H1 (cell line): ENCODE data around the gene ATXN8OS. TPM values are rescaled to one million over a fixed set of nuclear protein-coding genes. Genes with fewer than 3 reads are reported as not detected.

Experiments
- CTCF ChIA-PET: fragments of 300-600 bp; sonication (Branson Sonifier 250); formaldehyde crosslinking; loops from one replicate; lab custom pipeline; 2021; ENCODE audit not compliant: partially characterized antibody; lab: Charles Lee
- POLR2A ChIA-PET: fragments of 300-600 bp; sonication (Branson Sonifier 250); formaldehyde crosslinking; loops from one replicate; lab custom pipeline; 2021; ENCODE audit warnings: inconsistent platforms; ENCODE audit not compliant: partially characterized antibody; lab: Charles Lee
- DNase-seq, 2 experiments: peaks; one replicate each; pipeline versions ENCODE4 v3.0.0 to v3.0.0-alpha.2; 2010 to 2022; ENCODE audit warnings: low spot score in 2 of 2, low read depth in 1 of 2, mixed read lengths in 1 of 2
- FAIRE-seq: peaks from 2 replicates; lab custom pipeline; 2011; peaks lifted over from hg19 to GRCh38; lab: Jason Lieb, UNC
- H2AFZ ChIP-seq: 2 replicates; pipeline ENCODE4 v1.8.1; 2012; ENCODE audit warnings: low read length, inconsistent platforms
- H2AK5ac ChIP-seq: 2 replicates; pipeline ENCODE4 v1.6.1; 2013; ENCODE audit warnings: low read depth, low read length
- H2BK120ac ChIP-seq: replicated peaks from 2 replicates; pipeline ENCODE3; 2013; ENCODE audit warnings: low read depth, low read length, inconsistent platforms
- H2BK12ac ChIP-seq: 2 replicates; pipeline ENCODE4 v1.6.1; 2013; ENCODE audit warnings: low read depth, low read length
- H2BK15ac ChIP-seq: 2 replicates; pipeline ENCODE4 v1.6.1; 2013; ENCODE audit warnings: low read length
- H2BK20ac ChIP-seq: 2 replicates; pipeline ENCODE4 v1.6.1; 2013; ENCODE audit warnings: low read length
- H2BK5ac ChIP-seq: 2 replicates; pipeline ENCODE4 v1.6.1; 2013; ENCODE audit warnings: low read depth, low read length
- H3K14ac ChIP-seq: 2 replicates; pipeline ENCODE4 v1.6.1; 2013; ENCODE audit warnings: inconsistent platforms; ENCODE audit not compliant: insufficient read length
- H3K18ac ChIP-seq: 2 replicates; pipeline ENCODE4 v1.6.1; 2013; ENCODE audit warnings: low read length; ENCODE audit errors: extremely low read depth
- H3K23ac ChIP-seq: 2 replicates; pipeline ENCODE4 v1.6.1; 2013; ENCODE audit warnings: inconsistent platforms; ENCODE audit not compliant: insufficient read length
- H3K23me2 ChIP-seq: 2 replicates; pipeline ENCODE4 v1.6.1; 2013; ENCODE audit warnings: low read depth, low read length
- H3K27ac ChIP-seq: 2 replicates; pipeline ENCODE4 v1.6.1; 2011; ENCODE audit warnings: low read depth, low read length, inconsistent platforms
- H3K27me3 ChIP-seq, 4 experiments: replicated peaks in 1 of 4; 1 replicate in 1 of 4; 2 replicates in 3 of 4; pipeline versions ENCODE4 v1.6.1 to v1.8.1; 2011 to 2013; ENCODE audit warnings: low read length in 3 of 4, mild to moderate bottlenecking in 3 of 4, inconsistent platforms in 2 of 4, mixed read lengths in 2 of 4, moderate library complexity in 1 of 4; ENCODE audit not compliant: control insufficient read depth in 3 of 4, insufficient read depth in 3 of 4; ENCODE audit errors: extremely low read depth in 1 of 4
- H3K36me3 ChIP-seq, 4 experiments: 2 replicates each; pipeline versions ENCODE4 v1.6.1 to v1.8.1; 2011 to 2013; ENCODE audit warnings: mild to moderate bottlenecking in 4 of 4, low read length in 3 of 4, moderate library complexity in 2 of 4, control low read depth in 1 of 4, inconsistent platforms in 1 of 4; ENCODE audit not compliant: insufficient read depth in 4 of 4, control insufficient read depth in 2 of 4
- H3K4ac ChIP-seq: replicated peaks from 2 replicates; pipeline ENCODE3; 2013; ENCODE audit warnings: low read length, low read depth, mixed read lengths, inconsistent platforms; ENCODE audit not compliant: insufficient read length
- H3K4me1 ChIP-seq, 4 experiments: replicated peaks in 1 of 4; 1 replicate in 1 of 4; 2 replicates in 3 of 4; pipeline versions ENCODE4 v1.6.1 to v1.8.1; 2011 to 2013; ENCODE audit warnings: low read length in 3 of 4, inconsistent platforms in 2 of 4, mixed read lengths in 1 of 4; ENCODE audit not compliant: insufficient read depth in 4 of 4, control insufficient read depth in 3 of 4
- H3K4me2 ChIP-seq, 2 experiments: 2 replicates each; pipeline versions ENCODE4 v1.6.1 to v1.8.1; 2011 to 2013; ENCODE audit warnings: low read depth in 2 of 2, low read length in 2 of 2, control low read depth in 1 of 2, inconsistent platforms in 1 of 2, mild to moderate bottlenecking in 1 of 2; ENCODE audit not compliant: insufficient read depth in 1 of 2
- H3K4me3 ChIP-seq, 4 experiments: fragments of 200-600, 300-600 bp in 1 of 4; sonication (generic), shearing (Covaris generic), sonication (Bioruptor Twin) in 1 of 4; 2 replicates each; pipeline versions ENCODE4 v1.5.1 to v1.8.1; 2011 to 2016; ENCODE audit warnings: low read length in 4 of 4, low read depth in 3 of 4, control low read depth in 2 of 4, inconsistent platforms in 2 of 4, mild to moderate bottlenecking in 2 of 4, mixed read lengths in 1 of 4, moderate library complexity in 1 of 4; ENCODE audit not compliant: insufficient read depth in 2 of 4; ENCODE audit errors: extremely low read depth in 1 of 4
- H3K56ac ChIP-seq: replicated peaks from 2 replicates; pipeline ENCODE3; 2013; ENCODE audit warnings: low read depth, mild to moderate bottlenecking, mixed read lengths, low read length, inconsistent platforms; ENCODE audit not compliant: insufficient read length
- H3K79me1 ChIP-seq: 2 replicates; pipeline ENCODE4 v1.6.1; 2013; ENCODE audit warnings: low read depth, low read length, control low read depth
- H3K79me2 ChIP-seq, 2 experiments: 2 replicates each; pipeline versions ENCODE4 v1.6.1 to v1.8.1; 2012 to 2013; ENCODE audit warnings: low read length in 2 of 2, mild to moderate bottlenecking in 2 of 2, inconsistent platforms in 1 of 2; ENCODE audit not compliant: insufficient read depth in 2 of 2, control insufficient read depth in 1 of 2
- H3K9ac ChIP-seq, 4 experiments: replicated peaks in 1 of 4; 1 replicate in 1 of 4; 2 replicates in 3 of 4; pipeline versions ENCODE4 v1.6.1 to v1.8.1; 2011 to 2013; ENCODE audit warnings: low read depth in 3 of 4, low read length in 3 of 4, control low read depth in 2 of 4, mild to moderate bottlenecking in 2 of 4, moderate library complexity in 2 of 4, inconsistent platforms in 1 of 4; ENCODE audit errors: extremely low read depth in 1 of 4
- H3K9me3 ChIP-seq, 2 experiments: 2 replicates each; pipeline versions ENCODE4 v1.6.1 to v1.8.1; 2012 to 2013; ENCODE audit warnings: mild to moderate bottlenecking in 2 of 2, moderate library complexity in 2 of 2, control low read depth in 1 of 2, inconsistent platforms in 1 of 2, low read depth in 1 of 2, low read length in 1 of 2, mixed read lengths in 1 of 2; ENCODE audit not compliant: insufficient read depth in 2 of 2
- H4K20me1 ChIP-seq, 2 experiments: replicated peaks in 1 of 2; 2 replicates each; pipeline versions ENCODE3 to v1.8.1; 2011 to 2013; ENCODE audit warnings: inconsistent platforms in 2 of 2, low read length in 2 of 2, mild to moderate bottlenecking in 1 of 2; ENCODE audit not compliant: insufficient read depth in 2 of 2, control insufficient read depth in 1 of 2
- H4K5ac ChIP-seq: 2 replicates; pipeline ENCODE4 v1.6.1; 2013; ENCODE audit warnings: low read length, low read depth, mixed read lengths, inconsistent platforms; ENCODE audit not compliant: insufficient read length
- H4K8ac ChIP-seq: 2 replicates; pipeline ENCODE4 v1.8.0; 2013; ENCODE audit warnings: mild to moderate bottlenecking, moderate library complexity, low read length, inconsistent platforms; ENCODE audit not compliant: insufficient read depth; ENCODE audit errors: extremely low read depth
- H4K91ac ChIP-seq: replicated peaks from 2 replicates; pipeline ENCODE3; 2013; ENCODE audit warnings: low read length, mixed read lengths, inconsistent platforms; ENCODE audit not compliant: insufficient read length
- CHD2 ChIP-seq: IDR thresholded peaks from 2 replicates; pipeline ENCODE4 v1.6.1; 2012; ENCODE audit warnings: low read length, improper control_type of control experiment
- CREB1 ChIP-seq: IDR thresholded peaks from 2 replicates; pipeline ENCODE4 v1.6.1; 2012; ENCODE audit warnings: inconsistent platforms
- E2F6 ChIP-seq: IDR thresholded peaks from 2 replicates; pipeline ENCODE4 v1.6.1; 2012; ENCODE audit warnings: inconsistent platforms
- EGR1 ChIP-seq: IDR thresholded peaks from 2 replicates; pipeline ENCODE4 v1.6.1; 2011; ENCODE audit warnings: low read depth, low read length, borderline replicate concordance
- GTF2F1 ChIP-seq: IDR thresholded peaks from 2 replicates; pipeline ENCODE4 v1.6.1; 2012; ENCODE audit warnings: low read depth, low read length, improper control_type of control experiment, borderline replicate concordance
- JUN ChIP-seq: IDR thresholded peaks from 2 replicates; pipeline ENCODE4 v1.6.1; 2011; ENCODE audit warnings: low read depth, mild to moderate bottlenecking, improper control_type of control experiment, low read length
- PHF8 ChIP-seq: fragments of 200-600 bp; sonication (generic); conservative IDR thresholded peaks from 2 replicates; pipeline ENCODE4 v1.7.1; 2012; ENCODE audit warnings: low read depth, mild to moderate bottlenecking, inconsistent platforms, low read length, moderate library complexity
- POLR2A ChIP-seq, 2 experiments: IDR thresholded peaks; 1 replicate in 1 of 2; 2 replicates in 1 of 2; pipeline ENCODE4 v1.6.1; 2011; ENCODE audit warnings: low read depth in 2 of 2, low read length in 2 of 2, mild to moderate bottlenecking in 2 of 2; ENCODE audit errors: control extremely low read depth in 1 of 2
- POLR2AphosphoS5 ChIP-seq: IDR thresholded peaks from 2 replicates; pipeline ENCODE4 v1.6.1; 2011; ENCODE audit warnings: low read depth, low read length
- RAD21 ChIP-seq, 2 experiments: IDR thresholded peaks in 1 of 2; conservative IDR thresholded peaks in 1 of 2; 2 replicates each; pipeline ENCODE4 v1.6.1; 2011; ENCODE audit warnings: low read depth in 2 of 2, low read length in 2 of 2, improper control_type of control experiment in 1 of 2, inconsistent platforms in 1 of 2, mild to moderate bottlenecking in 1 of 2, moderate library complexity in 1 of 2
- SP4 ChIP-seq: IDR thresholded peaks from 2 replicates; pipeline ENCODE4 v1.6.1; 2012; ENCODE audit warnings: low read length, inconsistent platforms
- SUZ12 ChIP-seq: fragments of 200-600 bp; sonication (generic); IDR thresholded peaks from 2 replicates; pipeline ENCODE4 v1.6.1; 2012; ENCODE audit warnings: mild to moderate bottlenecking, inconsistent platforms, low read length, moderate library complexity, mixed read lengths
- TEAD4 ChIP-seq: IDR thresholded peaks from 2 replicates; pipeline ENCODE4 v1.6.1; 2012; ENCODE audit warnings: low read depth, low read length, inconsistent platforms, mixed read lengths
- YY1 ChIP-seq: IDR thresholded peaks from 2 replicates; pipeline ENCODE4 v1.6.1; 2011; ENCODE audit warnings: low read depth, mild to moderate bottlenecking, low read length
- WGBS, 2 experiments: shearing (Covaris generic) in 1 of 2; methylation state at CpG; one replicate each; pipeline versions ENCODE4 v1.1.6 to v1.1.7; 2013 to 2015; ENCODE audit warnings: low lambda C conversion rate in 2 of 2, mixed read lengths in 2 of 2, inconsistent platforms in 1 of 2, low coverage in 1 of 2, missing lambda C conversion rate in 1 of 2; ENCODE audit not compliant: insufficient replicate concordance in 2 of 2, insufficient coverage in 1 of 2, insufficient read length in 1 of 2; ENCODE audit errors: extremely low coverage in 1 of 2, missing lambda C conversion rate in 1 of 2; 5-methylcytosine and 5-hydroxymethylcytosine counted together
- polyA plus RNA-seq, 7 experiments: library from polyadenylated mRNA; depleted of rRNA in 3 of 7; stranded (reverse) in 5 of 7; unstranded in 2 of 7; fragments of >200 nt in 5 of 7; fragments of 200-250 nt in 2 of 7; gene quantifications; 1 replicate in 5 of 7; 2 replicates in 1 of 7; 4 replicates in 1 of 7; pipeline versions ENCODE4 v1.2.1 to v1.2.3, GENCODE V29; 2011 to 2013; ENCODE audit warnings: missing spikeins in 2 of 7, mixed read lengths in 2 of 7
- total RNA-seq: library from RNA; stranded (reverse); fragmentation: NEBNext Ultra II Directional; extraction: Animal tissue kit (Norgen Biotek cat#: 25700); gene quantifications from 2 replicates; pipeline ENCODE4 v1.2.1, GENCODE V29; 2021
- TF ChIP-seq, protein P1 (sequence below): IDR thresholded peaks from 2 replicates; pipeline ENCODE4 v1.6.1; 2011; ENCODE audit warnings: low read depth, mild to moderate bottlenecking, low read length; ENCODE audit not compliant: insufficient read depth

Gene ATXN8OS
- total and polyA plus RNA-seq, 2 of the 8 experiments (the other 6 are each of a cell fraction or from before 2014, with no cell fraction given) = not detected

- Histone ChIP-seq H2AFZ (no peak overlapping the region), H2BK12ac (no peak overlapping the region), H3K14ac (no peak overlapping the region), H4K8ac (no peak overlapping the region), H2BK120ac (no peak overlapping the region), H3K9me3 (no peaks in the 10 kb centered on the region), H3K79me1 (no peaks in the 10 kb centered on the region), H3K56ac (no peak overlapping the region), H3K18ac (no peak overlapping the region), H4K5ac (no peak overlapping the region), H3K23ac (no peak overlapping the region), H3K23me2 (no peaks in the 10 kb centered on the region), H2BK5ac (no peak overlapping the region), H3K27me3 (no peaks in the 10 kb centered on the region), H4K20me1 (no peaks in the 10 kb centered on the region), H3K79me2 (no peaks in the 10 kb centered on the region), H3K4me3 (no peak overlapping the region), H2BK20ac (no peak overlapping the region), H3K36me3 (no peaks in the 10 kb centered on the region), H2AK5ac (no peak overlapping the region), H3K27ac (no peak overlapping the region), H3K4ac (no peak overlapping the region), H3K9ac (no peak overlapping the region), H2BK15ac (no peak overlapping the region), H3K4me1 (peaks cover 0 to 2% (median 0%) of the 10 kb centered on the region in 4 experiments; a peak in 1 of 7 replicates), H3K4me2 (no peak overlapping the region), H4K91ac (no peak overlapping the region)
- ChIA-PET CTCF (interaction anchor here (1.2 to 2.0 kb wide), 2 partner anchors 71 to 73 kb away, joined by 3 to 4 read pairs; no protein-coding TSS in a partner anchor), POLR2A (no interaction called here)
- WGBS, 2 experiments = 94% methylated on average over 3 of the region's 3 CpGs; no CpG with 5 or more reads in 1 of the 2 experiments
- FAIRE-seq = no peak
- no peak for DNase-seq
- no peak for TF ChIP-seq POLR2A (IDR thresholded peaks at IDR 0.05; ENCODE audit: control extremely low read depth in 1 of 2, low read depth in 2 of 2, low read length in 2 of 2)
- no peak for TF ChIP-seq CREB1
- TF ChIP-seq TEAD4 = no peak
- TF ChIP-seq EGR1 = no peak
- TF ChIP-seq, protein P1, sequence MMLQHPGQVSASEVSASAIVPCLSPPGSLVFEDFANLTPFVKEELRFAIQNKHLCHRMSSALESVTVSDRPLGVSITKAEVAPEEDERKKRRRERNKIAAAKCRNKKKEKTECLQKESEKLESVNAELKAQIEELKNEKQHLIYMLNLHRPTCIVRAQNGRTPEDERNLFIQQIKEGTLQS = no peak
- no peak for TF ChIP-seq E2F6
- TF ChIP-seq PHF8 = no peak
- TF ChIP-seq YY1 = no peak
- no peak for TF ChIP-seq RAD21 (IDR thresholded peaks at IDR 0.05 in 1 of 2, conservative IDR thresholded peaks at IDR 0.05 in 1 of 2; ENCODE audit: low read depth in 2 of 2, low read length in 2 of 2)
- no peak for TF ChIP-seq POLR2AphosphoS5
- no peak for TF ChIP-seq SP4
- TF ChIP-seq CHD2 = no peak
- no peak for TF ChIP-seq SUZ12
- TF ChIP-seq JUN = no peak
- TF ChIP-seq GTF2F1 = no peak
Measured at GRCh38 chr13:70171151-70171550, 63.5 kb downstream of the ATXN8OS start.
